Thoracic aorta (tissue), 2 donors: Measurements from ENCODE around the gene FBF1. TPM values are rescaled to one million over a fixed set of nuclear protein-coding genes. Genes with fewer than 3 reads are reported as not detected.

Source experiments
- ATAC-seq: fragments of 150-250 bp; one replicate; pipeline ENCODE4 v1.8.0; 2017; ENCODE audit warnings: low read depth; ENCODE audit not compliant: insufficient number of reproducible peaks, low FRiP score
- DNase-seq: peaks from one replicate; pipeline ENCODE4 v3.0.0-alpha.2; 2020; ENCODE audit warnings: low spot score
- H3K27ac ChIP-seq, 2 donors: fragments of 200-600 bp; sonication (generic); 1 replicate in 1 of 2; 2 replicates in 1 of 2; pipeline ENCODE4 v1.5.1; 2016; ENCODE audit warnings: mild to moderate bottlenecking in 2 of 2, moderate library complexity in 2 of 2
- H3K27me3 ChIP-seq: fragments of 200-600 bp; sonication (generic); replicated peaks from 2 replicates; pipeline ENCODE4 v1.6.0; 2016; ENCODE audit warnings: mild to moderate bottlenecking; ENCODE audit not compliant: insufficient read depth
- H3K36me3 ChIP-seq: fragments of 200-600 bp; sonication (generic); one replicate; pipeline ENCODE4 v1.5.1; 2016
- H3K4me1 ChIP-seq, 2 donors: fragments of 200-600 bp; sonication (generic); 1 replicate in 1 of 2; 2 replicates in 1 of 2; pipeline versions ENCODE4 v1.5.1 to v1.6.0; 2016; ENCODE audit warnings: low read depth in 2 of 2, mild to moderate bottlenecking in 1 of 2; ENCODE audit not compliant: control insufficient read depth in 1 of 2
- H3K4me3 ChIP-seq: fragments of 200-600 bp; sonication (generic); 2 replicates; pipeline ENCODE4 v1.5.1; 2016; ENCODE audit warnings: mild to moderate bottlenecking
- H3K9me3 ChIP-seq: fragments of 200-600 bp; sonication (generic); 2 replicates; pipeline ENCODE4 v1.5.1; 2016
- total RNA-seq, 2 donors: library from RNA; depleted of rRNA; stranded (reverse); fragments of >200 nt; gene quantifications; one replicate each; pipeline versions ENCODE4 v1.1.0 to v1.2.3, GENCODE V29; 2016
- TF ChIP-seq, protein P1 (sequence below): fragments of 200-600 bp; sonication (generic); IDR thresholded peaks from one replicate; pipeline ENCODE4 v1.5.1; 2019; ENCODE audit warnings: antibody characterized with exemption

The FBF1 gene
- total RNA-seq, 2 donors from 2014 or later = 6.3 to 8.0 TPM

DNA sequence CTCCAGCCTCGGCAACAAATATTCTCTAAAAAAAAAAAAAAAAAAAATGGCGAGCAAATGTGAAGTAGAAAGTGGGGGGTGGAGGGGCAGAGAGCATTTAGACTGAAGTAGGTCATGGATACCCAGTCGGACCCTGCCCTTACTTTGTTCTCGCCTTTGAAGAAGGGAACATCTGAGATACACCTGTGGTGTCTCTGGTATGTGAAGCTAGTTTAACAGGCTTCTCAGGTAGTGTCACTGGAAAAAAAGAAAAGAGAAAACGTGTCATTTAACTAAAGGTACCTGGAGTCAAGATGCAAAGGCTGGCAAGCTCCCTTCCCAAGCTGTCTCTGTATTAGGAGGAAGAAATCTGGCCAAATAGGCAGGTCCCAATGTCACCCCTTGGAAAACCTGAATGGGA is 8.0 kb downstream of the FBF1 start:
- Histone ChIP-seq H3K4me3 (no peak overlapping the region), H3K4me1 (no peaks in the 10 kb centered on the region), H3K27me3 (no peaks in the 10 kb centered on the region), H3K36me3 (no peaks in the 10 kb centered on the region), H3K9me3 (no peaks in the 10 kb centered on the region), H3K27ac (no peak overlapping the region)
- DNase-seq (no peak), ATAC-seq (no peak)
- TF ChIP-seq, protein P1, sequence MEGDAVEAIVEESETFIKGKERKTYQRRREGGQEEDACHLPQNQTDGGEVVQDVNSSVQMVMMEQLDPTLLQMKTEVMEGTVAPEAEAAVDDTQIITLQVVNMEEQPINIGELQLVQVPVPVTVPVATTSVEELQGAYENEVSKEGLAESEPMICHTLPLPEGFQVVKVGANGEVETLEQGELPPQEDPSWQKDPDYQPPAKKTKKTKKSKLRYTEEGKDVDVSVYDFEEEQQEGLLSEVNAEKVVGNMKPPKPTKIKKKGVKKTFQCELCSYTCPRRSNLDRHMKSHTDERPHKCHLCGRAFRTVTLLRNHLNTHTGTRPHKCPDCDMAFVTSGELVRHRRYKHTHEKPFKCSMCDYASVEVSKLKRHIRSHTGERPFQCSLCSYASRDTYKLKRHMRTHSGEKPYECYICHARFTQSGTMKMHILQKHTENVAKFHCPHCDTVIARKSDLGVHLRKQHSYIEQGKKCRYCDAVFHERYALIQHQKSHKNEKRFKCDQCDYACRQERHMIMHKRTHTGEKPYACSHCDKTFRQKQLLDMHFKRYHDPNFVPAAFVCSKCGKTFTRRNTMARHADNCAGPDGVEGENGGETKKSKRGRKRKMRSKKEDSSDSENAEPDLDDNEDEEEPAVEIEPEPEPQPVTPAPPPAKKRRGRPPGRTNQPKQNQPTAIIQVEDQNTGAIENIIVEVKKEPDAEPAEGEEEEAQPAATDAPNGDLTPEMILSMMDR = no peak

DNA sequence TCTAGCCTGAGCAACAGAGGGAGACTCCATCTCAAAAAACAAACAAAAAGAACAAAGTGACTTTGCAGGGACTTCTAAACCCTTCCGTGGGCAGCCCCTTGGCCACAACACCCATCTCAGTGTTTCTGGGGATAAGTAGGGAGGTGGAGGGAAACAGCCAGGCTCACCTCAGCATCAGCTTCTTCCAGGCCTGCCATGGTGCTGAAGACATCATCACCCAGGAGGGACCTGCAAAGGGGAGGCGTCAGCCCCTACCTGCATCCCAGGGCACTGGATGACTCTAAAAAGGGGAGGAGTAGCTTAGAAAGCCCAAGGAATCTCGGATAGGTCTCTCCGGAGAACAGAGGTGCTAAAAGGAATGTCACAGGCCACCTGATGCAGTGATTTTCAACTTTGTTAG is 9.8 kb downstream of the FBF1 start:
- Histone ChIP-seq H3K27me3 (no peaks in the 10 kb centered on the region), H3K27ac (no peak overlapping the region), H3K36me3 (no peaks in the 10 kb centered on the region), H3K4me3 (no peak overlapping the region), H3K4me1 (no peaks in the 10 kb centered on the region), H3K9me3 (no peaks in the 10 kb centered on the region)
- no peak for ATAC-seq
- DNase-seq = no peak
- TF ChIP-seq, protein P1 = no peak

DNA sequence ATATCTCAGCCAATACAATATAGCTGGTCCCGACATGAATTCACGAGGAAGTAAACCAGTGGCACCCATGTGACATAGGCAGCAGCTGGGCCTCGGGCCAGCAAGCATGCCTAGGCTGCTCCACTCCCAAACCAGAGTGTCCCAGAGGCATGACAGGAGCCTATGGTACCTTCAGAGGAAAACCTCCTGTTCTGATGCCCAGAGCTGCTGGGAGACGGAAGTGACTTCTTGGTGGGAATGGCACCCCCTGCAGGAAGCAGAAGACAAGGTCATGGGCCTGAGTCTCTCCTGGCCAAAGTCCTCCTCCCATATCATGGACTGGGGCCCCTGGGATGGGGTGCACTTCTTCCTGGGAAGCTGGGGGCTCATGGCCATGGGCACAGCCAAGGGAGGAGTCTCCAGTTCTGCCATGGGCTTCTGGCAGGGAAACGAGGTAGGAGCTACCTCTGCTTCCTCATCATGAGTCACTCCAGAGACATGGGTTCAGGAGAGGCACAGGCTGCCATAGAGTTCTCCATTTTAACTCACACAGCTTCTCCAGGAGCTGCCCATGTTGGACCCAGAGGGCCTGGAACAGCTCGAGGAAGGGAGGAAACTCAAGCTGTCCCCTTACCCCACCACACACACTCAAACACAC is 13.4 kb downstream of the FBF1 start:
- H3K27ac ChIP-seq = no peak overlapping the region
- no peaks in the 10 kb centered on the region for H3K4me1 ChIP-seq
- no peaks in the 10 kb centered on the region for H3K9me3 ChIP-seq
- no peak for DNase-seq
- no peaks in the 10 kb centered on the region for H3K27me3 ChIP-seq
- peaks cover 7% of the 10 kb centered on the region for H3K36me3 ChIP-seq
- no peak overlapping the region for H3K4me3 ChIP-seq
- TF ChIP-seq, protein P1 = no peak
- ATAC-seq = no peak

DNA sequence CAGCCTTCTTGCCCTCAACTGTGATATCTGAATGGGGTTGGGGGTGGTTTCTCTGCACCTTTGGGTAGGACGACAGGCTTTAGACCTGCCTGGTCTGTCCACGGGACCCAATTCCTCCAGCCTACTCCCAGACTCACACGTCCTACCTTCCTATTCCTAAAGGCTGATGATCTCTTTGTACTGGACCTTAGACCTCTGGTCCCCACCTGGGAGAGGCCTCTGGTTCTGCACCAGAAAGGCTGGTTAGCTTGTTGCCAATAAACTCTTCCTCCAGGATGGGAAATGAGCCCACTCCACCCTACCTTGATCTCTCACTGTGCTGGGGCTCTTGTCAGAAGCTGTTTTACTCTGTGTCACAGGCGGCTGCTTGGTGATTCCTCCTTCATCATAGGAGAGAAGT is 14.4 kb downstream of the FBF1 start:
- no peaks in the 10 kb centered on the region for H3K27me3 ChIP-seq
- ATAC-seq = no peak
- no peaks in the 10 kb centered on the region for H3K9me3 ChIP-seq
- DNase-seq = no peak
- H3K4me1 ChIP-seq = no peaks in the 10 kb centered on the region
- H3K36me3 ChIP-seq = peaks cover 7% of the 10 kb centered on the region
- no peak overlapping the region for H3K4me3 ChIP-seq
- no peak overlapping the region for H3K27ac ChIP-seq
- TF ChIP-seq, protein P1 = no peak

DNA sequence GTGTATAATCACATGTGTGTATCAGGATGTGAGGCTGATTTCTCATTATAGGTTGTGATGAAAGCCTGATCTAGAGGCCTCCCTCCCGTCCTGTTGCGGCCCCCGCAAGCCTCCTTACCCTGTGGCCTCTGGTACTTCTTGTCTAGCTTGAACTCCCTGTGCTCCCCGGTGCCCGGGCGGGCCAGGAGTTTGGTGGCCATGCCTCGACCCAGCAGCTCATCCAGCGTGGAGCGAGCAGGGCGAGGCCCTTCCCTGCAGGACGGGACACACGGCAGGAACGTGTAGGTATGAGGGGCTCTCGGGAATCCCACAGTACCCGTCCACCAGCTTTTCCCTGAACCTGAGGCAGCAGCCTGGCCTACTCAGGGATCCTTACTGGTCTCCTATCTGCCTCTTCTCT is 14.9 kb downstream of the FBF1 start:
- TF ChIP-seq, protein P1 = no peak
- DNase-seq (no peak), ATAC-seq (no peak)
- Histone ChIP-seq H3K27me3 (no peaks in the 10 kb centered on the region), H3K9me3 (no peaks in the 10 kb centered on the region), H3K27ac (no peak overlapping the region), H3K4me3 (no peak overlapping the region), H3K36me3 (peaks cover 7% of the 10 kb centered on the region), H3K4me1 (no peaks in the 10 kb centered on the region)
